Esophagus (tissue), 2 donors: ENCODE data around the gene SNAP47. TPM values are rescaled to one million over a fixed set of nuclear protein-coding genes. Genes with fewer than 3 reads are reported as not detected.
A peak's percentile ranks its signal among the peaks of the same experiment; 100 is the strongest.

ENCODE experiments used
- H3K27ac ChIP-seq, 2 donors: one replicate each; pipeline ENCODE4 v1.5.1; 2013; ENCODE audit warnings: low read depth in 2 of 2, mild to moderate bottlenecking in 2 of 2, inconsistent platforms in 1 of 2, low read length in 1 of 2, moderate library complexity in 1 of 2
- H3K27me3 ChIP-seq, 2 donors: one replicate each; pipeline ENCODE4 v1.6.1; 2013; ENCODE audit warnings: low read length in 2 of 2, control low read depth in 1 of 2, mild to moderate bottlenecking in 1 of 2; ENCODE audit not compliant: insufficient read depth in 2 of 2, control insufficient read depth in 1 of 2
- H3K36me3 ChIP-seq, 2 donors: one replicate each; pipeline ENCODE4 v1.6.1; 2013; ENCODE audit warnings: low read length in 1 of 2; ENCODE audit not compliant: control insufficient read depth in 2 of 2, insufficient read depth in 2 of 2
- H3K4me1 ChIP-seq, 2 donors: one replicate each; pipeline ENCODE4 v1.6.1; 2013; ENCODE audit warnings: low read length in 1 of 2; ENCODE audit not compliant: control insufficient read depth in 2 of 2, insufficient read depth in 2 of 2
- H3K4me3 ChIP-seq, 2 donors: one replicate each; pipeline ENCODE4 v1.5.1; 2013; ENCODE audit warnings: low read length in 2 of 2, mild to moderate bottlenecking in 2 of 2, low read depth in 1 of 2, moderate library complexity in 1 of 2
- H3K9me3 ChIP-seq, 2 donors: one replicate each; pipeline ENCODE4 v1.6.1; 2013; ENCODE audit warnings: mild to moderate bottlenecking in 2 of 2, low read depth in 1 of 2, low read length in 1 of 2, moderate library complexity in 1 of 2; ENCODE audit not compliant: control insufficient read depth in 2 of 2, insufficient read depth in 1 of 2
- WGBS, 2 donors: extraction: QIAGEN DNeasy Blood & Tissue Kit; methylation state at CpG; one replicate each; pipeline ENCODE4 v1.1.7; 2013; 5-methylcytosine and 5-hydroxymethylcytosine counted together
- polyA plus RNA-seq, 2 donors: library from polyadenylated mRNA; stranded (reverse); fragments of 200-250 nt; gene quantifications; one replicate each; pipeline ENCODE4 v1.2.3, GENCODE V29; 2013
- donor health status: healthy with polysubstance abuse.
- donor health status: Bipolar disorder and iron deficiency.

SNAP47 gene
- polyA plus RNA-seq, 2 donors, result 7.9 to 11.4 TPM

- 80 to 84% methylated on average over 6 of the region's 6 CpGs for WGBS, 2 donors
- H3K4me3 ChIP-seq, result no peak overlapping the region
- peaks cover 0 to 32% of the 10 kb centered on the region in 2 donors for H3K36me3 ChIP-seq
- H3K4me1 ChIP-seq, result peaks cover 2 to 16% of the 10 kb centered on the region in 2 donors
- no peaks in the 10 kb centered on the region for H3K9me3 ChIP-seq
- H3K27ac ChIP-seq, result no peak overlapping the region
- H3K27me3 ChIP-seq, result no peaks in the 10 kb centered on the region
Observed at GRCh38 chr1:227758366-227758765, 23.1 kb downstream of the SNAP47 start.

- H3K27ac ChIP-seq, result peak overlapping the region in 1 of 2 donors; percentile 15
Observed at GRCh38 chr1:227759341-227760300, 24.4 kb downstream of the SNAP47 start.

DNA sequence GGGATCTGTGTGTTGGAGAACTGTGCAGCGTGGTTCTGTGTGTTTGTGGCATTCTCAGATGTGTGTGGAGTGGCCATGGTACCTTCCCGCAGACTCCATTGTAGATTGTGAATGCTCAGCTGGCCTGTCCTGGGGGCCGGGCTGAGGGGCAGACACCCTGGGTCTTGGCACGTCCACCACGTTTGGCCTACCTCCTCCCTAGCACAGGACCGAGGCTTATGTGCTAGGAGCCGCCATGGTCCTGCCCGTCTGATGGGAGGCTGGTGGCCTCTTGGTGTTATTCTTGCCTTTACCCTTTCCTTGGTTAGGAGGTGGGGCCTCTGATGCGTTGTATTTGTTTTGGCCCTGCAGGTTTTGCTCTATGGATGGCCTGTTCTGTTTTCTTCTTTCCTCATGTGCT is 25.1 kb downstream of the SNAP47 start:
- Histone ChIP-seq H3K9me3 (no peaks in the 10 kb centered on the region), H3K27me3 (no peaks in the 10 kb centered on the region), H3K4me1 (peaks cover 8 to 20% of the 10 kb centered on the region in 2 donors), H3K27ac (no peak overlapping the region), H3K4me3 (no peak overlapping the region), H3K36me3 (peaks cover 0 to 32% of the 10 kb centered on the region in 2 donors)
- WGBS, 2 donors, result 87 to 92% methylated on average over 9 of the region's 9 CpGs

More at GRCh38 chr1:227759341-227760300, 24.4 kb downstream of the SNAP47 start:
- Histone ChIP-seq H3K27me3 (no peaks in the 10 kb centered on the region), H3K4me3 (no peak overlapping the region), H3K4me1 (peaks cover 8 to 20% of the 10 kb centered on the region in 2 donors), H3K9me3 (no peaks in the 10 kb centered on the region), H3K36me3 (peaks cover 0 to 32% of the 10 kb centered on the region in 2 donors)
- WGBS, 2 donors, result 76 to 83% methylated on average over 15 of the region's 15 CpGs

GRCh38 chr1:227761621-227762230 is 26.5 kb downstream of the SNAP47 start:
- WGBS, 2 donors, result 83 to 84% methylated on average over 17 of the region's 17 CpGs
- Histone ChIP-seq H3K4me3 (no peak overlapping the region), H3K27me3 (no peaks in the 10 kb centered on the region), H3K36me3 (peaks cover 0 to 29% of the 10 kb centered on the region in 2 donors), H3K27ac (no peak overlapping the region), H3K4me1 (peaks cover 8 to 21% of the 10 kb centered on the region in 2 donors), H3K9me3 (no peaks in the 10 kb centered on the region)

DNA sequence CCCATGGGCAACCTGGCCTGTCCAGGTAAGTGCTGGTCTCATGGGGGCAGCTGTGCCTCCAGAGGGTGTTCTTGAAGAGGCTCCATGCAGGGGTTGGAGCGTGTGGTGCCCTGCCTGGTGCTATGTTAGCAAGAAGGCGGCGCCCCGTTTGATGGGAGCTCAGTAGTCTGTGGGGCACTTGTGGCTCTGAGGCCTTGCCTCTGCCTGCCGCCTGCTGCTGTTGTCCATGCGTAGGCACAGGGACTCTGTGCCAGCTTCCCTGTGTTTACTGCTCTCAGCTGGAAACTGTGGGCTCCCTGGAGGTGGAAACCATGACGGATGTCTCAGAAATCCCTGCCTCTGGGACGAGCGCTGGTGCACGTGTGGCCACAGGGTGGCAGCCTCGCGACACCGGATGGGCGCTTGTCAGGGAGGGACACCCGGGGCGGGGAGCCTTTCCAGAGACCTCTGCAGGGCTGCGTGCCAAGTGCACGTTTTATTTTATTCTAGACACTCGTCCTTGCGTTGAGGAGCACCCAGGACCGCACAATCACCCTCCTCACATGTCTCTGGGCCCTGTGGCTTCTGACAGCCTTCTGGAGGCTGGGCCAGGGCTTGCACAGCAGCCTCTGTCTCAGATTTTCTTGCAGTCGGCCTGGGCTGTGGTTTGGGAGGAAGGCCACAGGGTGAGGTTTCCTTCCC is 27.1 kb downstream of the SNAP47 start:
- 14 to 16% methylated on average over 22 of the region's 22 CpGs for WGBS, 2 donors
- H3K4me3 ChIP-seq, result no peak overlapping the region
- H3K36me3 ChIP-seq, result peaks cover 4 to 34% of the 10 kb centered on the region in 2 donors
- H3K27me3 ChIP-seq, result no peaks in the 10 kb centered on the region
- H3K9me3 ChIP-seq, result no peaks in the 10 kb centered on the region
- peaks cover 8 to 26% of the 10 kb centered on the region in 2 donors for H3K4me1 ChIP-seq
- H3K27ac ChIP-seq, result no peak overlapping the region

DNA sequence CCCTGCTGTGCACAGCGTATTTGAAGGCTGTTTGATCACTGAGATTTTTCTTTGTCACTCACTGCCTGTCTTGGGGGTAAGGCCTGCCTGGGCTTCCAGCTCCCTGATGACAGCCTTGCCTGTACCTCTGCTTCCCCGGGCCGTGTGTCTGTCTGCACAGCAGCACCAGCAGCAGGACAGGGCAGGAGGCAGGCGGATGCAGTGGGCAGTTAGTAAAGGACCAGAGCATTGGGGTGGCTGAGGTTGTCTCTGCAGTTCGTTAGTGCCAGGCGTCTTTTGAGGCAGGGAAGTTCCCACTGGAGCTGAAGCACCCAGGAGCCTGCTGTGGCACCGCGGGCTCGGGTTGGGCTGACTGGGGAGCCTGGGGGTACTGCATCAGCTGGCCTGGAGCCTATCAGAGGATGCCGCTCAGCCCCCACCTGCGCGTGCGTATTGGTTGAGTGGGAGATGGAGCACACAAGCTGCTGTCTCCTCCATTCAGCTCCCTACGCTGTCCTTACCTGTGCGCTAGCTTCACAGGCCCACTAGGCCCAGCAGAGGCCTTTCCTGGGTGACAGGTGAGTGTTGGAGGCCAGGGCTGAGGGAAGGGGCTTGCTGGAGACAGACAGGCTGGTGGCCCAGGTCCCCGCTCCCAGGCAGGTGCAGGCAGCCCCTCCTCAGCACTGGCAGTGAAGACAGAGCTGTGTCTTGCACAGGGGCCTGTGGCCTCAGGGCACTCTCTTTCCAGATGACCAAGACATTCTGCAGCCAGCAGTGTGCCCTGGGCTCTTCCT is 28.2 kb downstream of the SNAP47 start:
- peak overlapping the region in 1 of 2 donors; percentile 51 for H3K27ac ChIP-seq

DNA sequence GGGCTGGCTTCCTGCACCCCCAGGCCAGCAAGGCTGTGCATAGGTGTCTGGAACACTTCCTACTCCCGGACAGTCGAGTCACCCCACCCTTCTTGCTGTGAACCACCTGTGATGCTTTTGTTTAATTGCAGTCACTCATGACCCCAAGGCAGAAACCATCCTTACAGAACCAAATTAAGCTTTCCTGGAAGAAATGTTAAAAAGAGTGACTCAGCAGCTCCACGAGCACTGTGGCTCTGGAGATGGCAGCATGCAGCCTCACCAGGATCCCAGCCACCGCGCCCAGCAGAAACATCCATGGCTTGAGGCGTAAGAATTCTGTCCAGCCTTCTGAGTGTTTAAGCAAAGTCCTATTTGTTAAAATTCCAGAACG is 28.8 kb downstream of the SNAP47 start:
- peaks cover 8 to 26% of the 10 kb centered on the region in 2 donors for H3K4me1 ChIP-seq
- peak overlapping the region in 1 of 2 donors; percentile 51 for H3K27ac ChIP-seq

More for the DNA sequence above, 28.2 kb downstream of the SNAP47 start:
- H3K9me3 ChIP-seq, result no peaks in the 10 kb centered on the region
- no peak overlapping the region for H3K4me3 ChIP-seq
- H3K4me1 ChIP-seq, result peaks cover 8 to 26% of the 10 kb centered on the region in 2 donors
- H3K36me3 ChIP-seq, result peaks cover 4 to 37% of the 10 kb centered on the region in 2 donors
- 82 to 86% methylated on average over 16 of the region's 16 CpGs for WGBS, 2 donors
- no peaks in the 10 kb centered on the region for H3K27me3 ChIP-seq

GRCh38 chr1:227765261-227766014 is 30.2 kb downstream of the SNAP47 start:
- WGBS, 2 donors, result 90 to 93% methylated on average over 8 of the region's 8 CpGs
- H3K9me3 ChIP-seq, result no peaks in the 10 kb centered on the region
- H3K27ac ChIP-seq, result no peak overlapping the region
- H3K4me3 ChIP-seq, result no peak overlapping the region
- H3K27me3 ChIP-seq, result no peaks in the 10 kb centered on the region
- peaks cover 4 to 37% of the 10 kb centered on the region in 2 donors for H3K36me3 ChIP-seq
- H3K4me1 ChIP-seq, result peaks cover 8 to 26% of the 10 kb centered on the region in 2 donors

More for the DNA sequence above, 28.8 kb downstream of the SNAP47 start:
- Histone ChIP-seq H3K4me3 (no peak overlapping the region), H3K27me3 (no peaks in the 10 kb centered on the region), H3K9me3 (no peaks in the 10 kb centered on the region), H3K36me3 (peaks cover 4 to 39% of the 10 kb centered on the region in 2 donors)
- 47 to 71% methylated on average over 7 of the region's 7 CpGs for WGBS, 2 donors
